HG03045 (cell line): Measurements from ENCODE around the gene PCDHGC4.

Experiments
- ATAC-seq: cut with Tn5 transposase; IDR thresholded peaks from one replicate; pipeline ENCODE4 v1.9.1; 2021; ENCODE audit warnings: mild to moderate bottlenecking, moderate library complexity; ENCODE audit not compliant: unreplicated experiment

PCDHGC4 gene

DNA sequence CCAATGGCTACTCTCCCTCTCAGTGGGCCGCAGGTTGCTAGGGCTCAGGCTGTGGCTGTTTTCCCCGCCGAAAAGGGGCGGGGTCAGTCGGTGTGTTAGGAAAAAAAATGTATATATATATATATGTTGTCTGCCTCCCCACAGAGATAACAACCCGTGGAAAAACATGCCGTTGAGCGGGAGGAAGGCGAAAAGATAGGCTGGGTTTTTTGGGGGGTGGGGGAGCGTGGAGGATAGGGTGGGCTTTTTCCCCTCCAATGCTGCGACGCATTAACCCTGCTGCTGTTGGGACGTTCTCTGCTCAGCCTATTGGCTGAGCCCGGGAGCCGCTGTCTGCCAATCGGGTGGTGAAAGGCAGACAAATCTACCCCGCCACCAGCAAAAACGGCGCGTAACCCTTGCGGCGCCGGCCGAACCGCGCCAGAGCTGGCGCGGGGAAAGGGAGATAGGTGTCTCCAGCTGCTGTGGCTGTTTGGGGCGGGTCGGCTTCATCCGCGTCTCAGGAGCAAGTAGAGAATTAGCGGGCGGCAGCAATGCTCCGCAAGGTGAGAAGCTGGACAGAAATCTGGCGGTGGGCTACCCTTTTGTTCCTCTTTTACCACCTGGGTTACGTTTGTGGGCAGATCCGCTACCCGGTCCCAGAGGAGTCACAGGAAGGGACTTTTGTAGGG lies at the start of gene PCDHGC4:
TSS of gene PCDHGC4 (plus strand) at position 390 of the 671 bp plus-strand sequence. CDS start at position 534, 144 bp downstream.
- no peak for ATAC-seq

DNA sequence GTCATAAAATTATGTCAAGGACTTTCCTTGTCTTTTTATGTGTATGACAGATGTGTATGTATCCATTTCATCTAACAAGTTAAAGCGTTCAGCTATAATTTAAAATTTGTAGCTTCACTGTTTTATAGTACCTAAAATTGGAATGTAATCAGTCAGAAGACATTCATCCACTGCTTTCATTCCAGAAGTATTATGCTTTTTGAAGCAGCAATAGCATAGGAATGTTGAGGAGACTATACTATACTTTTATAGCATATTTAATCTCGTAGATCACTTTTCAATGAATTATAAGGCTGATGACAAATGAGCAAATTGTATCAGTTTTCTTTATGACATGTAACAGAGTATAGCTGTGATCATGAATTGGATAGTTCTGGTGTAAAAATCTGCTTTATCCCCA lies 47.6 kb upstream of the PCDHGC4 start:
- no peak for ATAC-seq

DNA sequence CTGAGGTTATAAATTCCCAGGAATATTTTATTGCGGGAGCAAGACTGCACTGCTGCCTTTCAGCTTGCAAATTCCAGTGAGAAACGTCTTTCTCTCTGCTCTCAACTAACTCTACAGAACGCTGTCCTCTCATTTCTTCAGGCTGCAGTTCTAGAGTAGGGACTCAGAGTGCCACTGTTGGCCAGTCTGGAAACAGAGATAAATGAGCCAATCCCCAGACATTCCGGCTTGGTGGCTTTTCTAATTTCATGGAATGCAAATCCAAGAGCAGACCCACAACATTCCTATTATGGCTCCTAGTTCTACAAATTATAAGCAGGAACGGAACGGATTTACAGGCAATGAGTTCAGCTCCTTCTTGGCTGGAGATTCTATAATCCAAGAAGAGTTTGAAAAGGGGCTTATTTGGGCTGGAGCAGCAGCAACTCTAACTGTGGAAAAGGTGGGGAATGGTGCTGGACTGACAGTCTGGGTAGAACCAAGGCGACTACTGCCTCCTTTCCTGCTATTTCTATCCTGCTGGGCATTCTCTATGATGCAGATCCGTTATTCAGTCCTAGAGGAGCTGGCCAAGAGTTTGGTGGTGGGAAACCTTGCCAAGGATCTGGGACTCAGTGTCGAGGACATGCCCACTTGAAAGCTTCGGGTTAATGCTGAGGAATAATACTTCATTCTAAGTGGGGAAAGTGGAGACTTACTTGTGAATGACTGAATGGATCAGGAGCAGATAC lies 45.3 kb upstream of the PCDHGC4 start:
- ATAC-seq = no peak

DNA sequence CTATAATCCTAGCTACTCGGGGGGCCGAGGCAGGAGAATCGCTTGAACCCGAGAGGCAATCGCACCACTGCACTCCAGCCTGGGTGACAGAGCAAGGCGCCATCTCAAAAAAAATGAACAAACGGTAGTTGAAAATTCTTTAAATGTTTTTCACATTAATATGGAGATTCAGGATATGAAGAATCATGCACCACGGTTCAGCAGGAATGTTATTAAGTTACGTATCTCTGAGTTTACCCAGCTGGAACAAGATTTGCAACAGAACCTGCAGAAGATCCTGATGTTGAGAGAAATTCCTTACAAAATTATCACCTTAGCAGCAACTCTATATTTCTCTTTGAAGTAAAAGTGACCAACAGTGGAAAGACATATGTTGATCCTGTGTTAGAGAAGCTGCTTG lies 44.5 kb upstream of the PCDHGC4 start:
- ATAC-seq = no peak

DNA sequence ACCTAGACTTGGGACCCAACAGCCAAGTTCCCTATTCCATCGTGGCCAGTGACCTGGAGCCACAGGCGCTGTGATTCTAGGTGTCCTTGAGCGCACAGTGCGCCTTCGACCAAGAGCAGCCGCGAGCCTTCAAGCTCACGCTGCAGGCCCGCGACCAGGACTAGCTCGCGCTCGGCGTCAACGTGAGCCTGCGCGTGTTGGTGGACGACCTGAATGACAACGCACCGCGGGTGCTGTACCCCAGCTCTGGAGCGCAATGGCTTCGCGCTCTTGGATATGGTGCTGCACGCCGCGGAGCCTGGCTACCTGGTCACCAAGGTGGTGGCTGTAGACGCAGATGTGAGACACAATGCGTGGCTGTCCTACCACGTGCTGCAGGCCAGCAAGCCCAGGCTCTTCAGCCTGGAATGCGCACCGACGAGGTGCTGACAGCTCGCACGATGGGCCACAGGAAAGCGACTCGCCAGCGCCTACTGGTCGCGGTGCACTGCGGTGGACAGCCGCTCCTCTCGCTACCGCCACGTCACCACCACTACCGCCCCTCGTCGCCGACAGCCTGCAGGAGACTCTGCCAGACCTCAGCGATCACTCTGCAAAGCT lies 43.2 kb upstream of the PCDHGC4 start:
- ATAC-seq = no peak

DNA sequence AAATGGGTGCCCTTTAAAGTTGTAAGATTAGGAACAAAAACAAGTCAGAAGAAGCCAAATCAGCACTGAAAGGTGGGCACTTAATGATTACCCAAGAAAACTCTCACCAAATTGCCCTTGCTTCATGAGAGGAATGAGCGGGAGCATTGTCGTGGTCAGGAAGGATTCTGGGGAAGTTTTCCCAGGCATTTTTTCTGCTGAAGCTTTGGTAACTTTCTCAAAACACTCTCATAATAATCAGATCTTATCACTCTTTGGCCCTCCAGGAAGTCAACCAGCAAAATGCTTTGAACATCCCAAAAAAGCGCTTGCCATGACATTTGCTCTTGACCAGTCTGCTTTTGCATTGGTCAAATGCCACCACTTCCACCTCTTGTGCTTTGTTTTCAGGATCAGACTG lies 19.5 kb upstream of the PCDHGC4 start:
- ATAC-seq = no peak

DNA sequence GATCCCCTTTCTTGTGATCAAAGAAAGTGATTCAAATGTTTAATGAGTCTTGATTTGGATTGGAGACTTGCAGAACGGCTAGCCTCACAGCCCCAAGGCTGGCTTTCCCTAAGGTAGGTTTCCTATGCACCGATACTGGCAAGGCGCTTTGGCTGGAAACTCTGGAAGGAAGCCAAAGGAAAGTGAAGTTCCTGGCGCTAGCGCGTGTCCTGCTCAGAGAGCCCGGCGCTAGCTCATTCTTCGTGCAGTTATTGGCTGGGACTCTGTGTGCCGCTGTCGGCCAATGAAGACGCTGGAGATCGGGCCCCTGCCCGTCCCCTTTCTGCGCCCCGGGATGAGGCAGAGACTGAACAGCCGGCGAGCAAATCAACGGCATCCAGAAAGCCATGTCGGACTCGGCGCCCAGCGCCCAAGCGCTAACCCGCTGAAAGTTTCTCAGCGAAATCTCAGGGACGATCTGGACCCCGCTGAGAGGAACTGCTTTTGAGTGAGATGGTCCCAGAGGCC lies 9.2 kb upstream of the PCDHGC4 start, which contains the start of gene PCDHGC3:
TSS of gene PCDHGC3 (plus strand) at position 342 of the 507 bp plus-strand sequence. CDS start at position 493, 151 bp downstream.
- peak; percentile 99 for ATAC-seq

DNA sequence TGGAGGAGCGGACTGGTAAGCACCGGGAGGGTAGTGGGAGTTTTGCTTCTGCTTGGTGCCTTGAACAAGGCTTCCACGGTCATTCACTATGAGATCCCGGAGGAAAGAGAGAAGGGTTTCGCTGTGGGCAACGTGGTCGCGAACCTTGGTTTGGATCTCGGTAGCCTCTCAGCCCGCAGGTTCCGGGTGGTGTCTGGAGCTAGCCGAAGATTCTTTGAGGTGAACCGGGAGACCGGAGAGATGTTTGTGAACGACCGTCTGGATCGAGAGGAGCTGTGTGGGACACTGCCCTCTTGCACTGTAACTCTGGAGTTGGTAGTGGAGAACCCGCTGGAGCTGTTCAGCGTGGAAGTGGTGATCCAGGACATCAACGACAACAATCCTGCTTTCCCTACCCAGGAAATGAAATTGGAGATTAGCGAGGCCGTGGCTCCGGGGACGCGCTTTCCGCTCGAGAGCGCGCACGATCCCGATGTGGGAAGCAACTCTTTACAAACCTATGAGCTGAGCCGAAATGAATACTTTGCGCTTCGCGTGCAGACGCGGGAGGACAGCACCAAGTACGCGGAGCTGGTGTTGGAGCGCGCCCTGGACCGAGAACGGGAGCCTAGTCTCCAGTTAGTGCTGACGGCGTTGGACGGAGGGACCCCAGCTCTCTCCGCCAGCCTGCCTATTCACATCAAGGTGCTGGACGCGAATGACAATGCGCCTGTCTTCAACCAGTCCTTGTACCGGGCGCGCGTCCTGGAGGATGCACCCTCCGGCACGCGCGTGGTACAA lies 8.5 kb upstream of the PCDHGC4 start:
- ATAC-seq = peak; percentile 31

DNA sequence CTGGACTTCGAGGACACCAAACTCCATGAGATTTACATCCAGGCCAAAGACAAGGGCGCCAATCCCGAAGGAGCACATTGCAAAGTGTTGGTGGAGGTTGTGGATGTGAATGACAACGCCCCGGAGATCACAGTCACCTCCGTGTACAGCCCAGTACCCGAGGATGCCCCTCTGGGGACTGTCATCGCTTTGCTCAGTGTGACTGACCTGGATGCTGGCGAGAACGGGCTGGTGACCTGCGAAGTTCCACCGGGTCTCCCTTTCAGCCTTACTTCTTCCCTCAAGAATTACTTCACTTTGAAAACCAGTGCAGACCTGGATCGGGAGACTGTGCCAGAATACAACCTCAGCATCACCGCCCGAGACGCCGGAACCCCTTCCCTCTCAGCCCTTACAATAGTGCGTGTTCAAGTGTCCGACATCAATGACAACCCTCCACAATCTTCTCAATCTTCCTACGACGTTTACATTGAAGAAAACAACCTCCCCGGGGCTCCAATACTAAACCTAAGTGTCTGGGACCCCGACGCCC lies 7.7 kb upstream of the PCDHGC4 start:
- no peak for ATAC-seq

DNA sequence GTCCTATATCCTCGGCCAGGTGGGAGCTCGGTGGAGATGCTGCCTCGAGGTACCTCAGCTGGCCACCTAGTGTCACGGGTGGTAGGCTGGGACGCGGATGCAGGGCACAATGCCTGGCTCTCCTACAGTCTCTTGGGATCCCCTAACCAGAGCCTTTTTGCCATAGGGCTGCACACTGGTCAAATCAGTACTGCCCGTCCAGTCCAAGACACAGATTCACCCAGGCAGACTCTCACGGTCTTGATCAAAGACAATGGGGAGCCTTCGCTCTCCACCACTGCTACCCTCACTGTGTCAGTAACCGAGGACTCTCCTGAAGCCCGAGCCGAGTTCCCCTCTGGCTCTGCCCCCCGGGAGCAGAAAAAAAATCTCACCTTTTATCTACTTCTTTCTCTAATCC lies 7.0 kb upstream of the PCDHGC4 start:
- ATAC-seq = no peak

DNA sequence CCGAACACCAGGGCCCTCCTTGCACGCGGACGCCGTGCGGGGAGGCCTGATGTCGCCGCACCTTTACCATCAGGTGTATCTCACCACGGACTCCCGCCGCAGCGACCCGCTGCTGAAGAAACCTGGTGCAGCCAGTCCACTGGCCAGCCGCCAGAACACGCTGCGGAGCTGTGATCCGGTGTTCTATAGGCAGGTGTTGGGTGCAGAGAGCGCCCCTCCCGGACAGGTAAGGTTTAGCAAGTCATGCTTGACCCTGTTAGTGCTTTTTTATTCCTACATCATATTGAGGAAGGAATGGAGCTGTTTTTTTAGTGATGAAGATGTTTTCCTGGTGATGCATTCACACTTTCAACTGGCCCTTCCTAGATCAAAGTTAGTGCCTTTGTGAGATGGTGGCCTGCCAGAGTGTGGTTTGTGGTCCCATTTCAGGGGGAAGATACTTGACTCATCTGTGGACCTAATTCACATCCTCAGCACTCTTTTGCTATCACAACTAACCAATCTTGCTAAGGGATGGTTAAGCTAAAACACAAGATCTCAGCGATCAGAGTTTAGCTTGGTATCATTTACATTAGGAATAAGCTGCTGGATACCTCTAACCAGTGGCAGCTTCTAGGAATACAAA lies 6.4 kb upstream of the PCDHGC4 start:
- ATAC-seq = no peak

DNA sequence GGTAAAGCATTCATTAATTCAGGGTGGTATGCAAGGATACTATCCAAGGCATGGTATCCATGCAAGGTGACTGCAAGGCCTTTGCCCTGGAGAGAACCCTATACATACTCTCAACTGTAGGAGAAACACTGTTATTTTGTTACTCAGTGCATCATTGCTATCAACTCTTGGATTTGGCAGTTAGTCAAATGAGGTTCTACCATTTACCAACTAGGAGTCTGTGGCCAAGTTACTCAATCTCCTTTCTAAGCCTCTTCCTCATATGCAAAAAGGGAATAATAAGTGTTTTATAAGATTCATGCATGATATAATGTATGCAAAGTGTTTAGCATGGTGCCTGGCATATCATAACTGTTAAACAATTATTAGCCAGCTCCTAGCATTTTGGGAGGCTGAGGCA lies 5.1 kb upstream of the PCDHGC4 start:
- no peak for ATAC-seq

DNA sequence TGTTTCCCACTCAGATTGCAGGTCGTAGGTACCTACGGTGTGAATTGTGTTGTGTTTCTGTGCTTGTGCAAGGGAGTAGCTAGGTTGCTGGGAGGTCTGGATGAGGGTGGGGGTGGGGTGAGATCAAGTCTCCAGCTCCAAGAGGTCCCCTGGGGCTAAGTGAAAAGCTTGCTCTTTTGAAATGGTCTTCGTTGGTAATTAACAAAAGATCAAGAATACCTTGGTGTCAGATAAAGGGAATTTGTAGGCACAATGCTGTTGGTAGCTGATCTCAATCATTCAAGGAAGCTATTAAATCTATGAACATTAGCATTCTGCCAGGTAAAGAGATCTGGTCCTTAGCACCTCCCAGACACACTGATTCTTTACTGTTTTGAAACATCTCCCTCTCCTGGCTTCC lies 928 bp upstream of the PCDHGC4 start:
- ATAC-seq = no peak

DNA sequence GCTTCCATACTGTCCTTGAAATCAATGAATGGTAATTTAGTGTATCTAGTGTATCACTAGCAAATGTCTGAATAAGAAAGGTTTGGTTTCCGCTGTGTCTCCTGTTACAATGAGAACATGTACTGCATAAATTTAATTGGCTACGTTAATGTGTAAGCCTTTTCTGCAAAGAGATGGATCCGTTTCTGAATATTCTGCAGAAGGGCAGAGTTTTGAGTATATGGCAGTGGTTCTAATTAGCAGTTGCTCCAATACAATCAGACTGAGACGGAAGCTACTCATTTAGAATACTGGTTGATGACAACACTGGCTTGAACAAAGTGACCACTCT lies 555 bp upstream of the PCDHGC4 start:
- ATAC-seq = no peak

DNA sequence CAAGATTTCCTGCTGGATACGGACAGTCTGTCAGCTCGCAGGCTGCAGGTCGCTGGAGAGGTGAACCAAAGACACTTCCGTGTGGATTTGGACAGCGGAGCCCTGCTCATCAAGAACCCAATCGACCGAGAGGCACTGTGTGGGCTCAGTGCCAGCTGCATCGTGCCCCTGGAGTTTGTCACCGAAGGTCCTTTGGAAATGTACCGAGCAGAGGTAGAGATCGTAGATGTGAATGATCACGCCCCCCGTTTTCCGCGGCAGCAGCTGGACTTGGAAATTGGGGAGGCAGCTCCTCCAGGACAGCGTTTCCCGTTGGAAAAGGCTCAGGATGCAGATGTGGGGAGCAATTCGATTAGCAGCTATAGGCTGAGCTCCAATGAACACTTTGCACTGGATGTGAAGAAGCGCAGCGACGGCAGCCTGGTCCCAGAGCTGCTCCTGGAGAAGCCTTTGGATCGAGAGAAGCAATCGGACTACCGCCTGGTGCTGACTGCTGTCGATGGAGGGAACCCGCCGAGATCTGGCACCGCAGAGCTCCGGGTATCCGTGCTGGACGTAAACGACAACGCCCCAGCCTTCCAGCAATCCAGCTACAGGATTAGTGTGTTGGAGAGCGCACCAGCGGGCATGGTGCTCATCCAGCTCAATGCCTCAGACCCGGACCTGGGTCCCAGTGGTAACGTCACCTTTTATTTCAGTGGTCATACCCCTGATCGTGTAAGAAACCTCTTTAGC lies 658 bp downstream of the PCDHGC4 start:
- ATAC-seq = no peak

DNA sequence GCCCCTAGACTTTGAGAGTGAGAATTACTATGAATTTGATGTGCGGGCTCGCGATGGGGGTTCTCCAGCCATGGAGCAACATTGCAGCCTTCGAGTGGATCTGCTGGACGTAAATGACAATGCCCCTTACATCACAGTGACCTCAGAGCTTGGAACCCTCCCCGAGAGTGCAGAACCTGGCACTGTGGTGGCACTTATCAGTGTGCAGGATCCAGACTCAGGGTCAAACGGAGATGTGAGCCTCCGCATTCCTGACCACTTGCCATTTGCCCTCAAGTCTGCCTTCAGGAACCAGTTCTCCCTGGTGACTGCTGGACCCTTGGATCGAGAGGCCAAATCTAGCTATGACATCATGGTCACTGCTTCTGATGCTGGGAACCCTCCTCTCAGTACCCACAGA lies 1.3 kb downstream of the PCDHGC4 start:
- no peak for ATAC-seq

DNA sequence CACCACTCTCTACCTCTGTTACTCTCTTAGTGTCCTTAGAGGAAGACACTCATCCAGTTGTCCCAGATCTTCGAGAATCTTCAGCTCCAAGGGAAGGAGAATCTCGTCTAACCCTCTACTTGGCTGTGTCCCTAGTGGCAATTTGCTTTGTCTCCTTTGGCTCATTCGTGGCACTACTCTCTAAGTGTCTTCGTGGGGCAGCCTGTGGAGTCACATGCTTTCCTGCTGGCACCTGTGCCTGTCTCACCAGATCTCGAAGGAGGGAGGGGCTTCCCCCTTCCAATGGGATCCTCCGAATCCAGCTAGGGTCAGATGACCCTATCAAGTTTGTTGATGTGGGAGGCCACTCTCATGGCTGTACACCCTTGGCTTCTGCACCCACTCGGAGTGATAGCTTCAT lies 2.3 kb downstream of the PCDHGC4 start:
- no peak for ATAC-seq

DNA sequence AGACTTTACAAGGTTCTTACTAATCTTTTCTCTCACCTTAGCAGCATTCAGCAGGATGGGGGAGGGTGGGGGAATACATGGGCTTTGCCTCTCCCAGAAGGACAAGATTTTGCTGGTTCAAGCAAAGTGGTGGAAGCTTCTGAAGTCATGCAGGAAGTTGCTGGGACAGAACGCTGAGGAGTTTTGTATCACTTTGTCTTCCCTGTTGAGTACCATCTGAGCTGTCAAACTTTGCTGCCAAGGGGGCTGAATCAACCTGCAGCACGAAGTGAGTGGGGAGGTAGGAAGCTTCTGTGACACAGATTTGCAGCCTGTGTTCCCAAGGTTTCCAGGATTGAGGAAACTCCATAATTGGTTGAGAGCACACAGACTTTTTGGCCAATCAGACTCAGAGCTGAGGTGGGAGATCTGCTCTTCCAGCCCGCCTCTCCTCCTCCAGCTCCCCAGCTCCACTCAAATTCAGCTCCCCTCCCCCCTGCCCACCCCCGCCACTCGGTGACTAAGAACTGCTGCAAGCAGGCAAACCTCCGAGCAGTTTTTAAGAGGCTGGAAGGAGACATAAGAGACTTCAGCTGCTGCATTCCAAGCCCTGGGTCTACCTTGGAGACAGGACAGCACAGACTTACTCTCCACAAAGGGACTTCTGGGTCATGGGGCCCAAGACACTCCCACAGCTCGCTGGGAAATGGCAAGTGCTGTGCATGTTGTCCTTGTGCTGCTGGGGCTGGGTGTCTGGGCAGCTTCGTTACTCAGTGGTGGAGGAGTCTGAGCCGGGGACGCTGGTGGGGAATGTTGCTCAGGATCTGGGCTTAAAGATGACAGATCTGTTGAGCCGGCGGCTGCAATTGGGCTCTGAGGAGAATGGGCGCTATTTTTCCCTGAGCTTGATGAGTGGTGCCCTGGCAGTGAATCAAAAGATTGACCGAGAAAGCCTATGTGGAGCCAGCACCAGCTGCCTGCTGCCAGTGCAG lies 4.0 kb downstream of the PCDHGC4 start, which contains the start of gene PCDHGC5:
TSS of gene PCDHGC5 (plus strand) at position 491 of the 971 bp plus-strand sequence. CDS start at position 651, 160 bp downstream.
- ATAC-seq = no peak

DNA sequence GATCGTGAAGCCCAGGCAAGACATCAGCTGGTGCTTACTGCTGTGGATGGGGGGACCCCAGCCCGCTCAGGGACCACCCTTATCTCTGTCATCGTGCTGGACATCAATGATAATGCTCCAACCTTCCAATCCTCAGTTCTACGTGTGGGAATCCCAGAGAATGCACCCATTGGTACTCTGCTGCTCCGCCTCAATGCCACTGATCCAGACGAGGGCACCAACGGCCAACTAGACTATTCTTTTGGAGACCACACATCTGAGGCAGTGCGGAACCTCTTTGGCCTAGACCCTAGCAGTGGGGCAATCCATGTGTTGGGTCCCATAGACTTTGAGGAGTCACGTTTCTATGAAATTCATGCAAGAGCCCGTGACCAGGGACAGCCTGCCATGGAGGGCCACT lies 5.0 kb downstream of the PCDHGC4 start:
- no peak for ATAC-seq
